CD4-positive, alpha-beta T cell treated with Interleukin-21 for 1 hour (primary cell): Measurements from ENCODE around the gene USP30.
A peak's percentile ranks its signal among the peaks of the same experiment; 100 is the strongest.
"Not testable (repeated sequence)": the region's sequence is repeated elsewhere in the genome, so short reads cannot be mapped to it uniquely, and the experiment has no call there.

ENCODE experiments used
- DNase-seq: peaks from one replicate; pipeline ENCODE4 v3.0.0-alpha.2; 2020

USP30 gene, protein sequence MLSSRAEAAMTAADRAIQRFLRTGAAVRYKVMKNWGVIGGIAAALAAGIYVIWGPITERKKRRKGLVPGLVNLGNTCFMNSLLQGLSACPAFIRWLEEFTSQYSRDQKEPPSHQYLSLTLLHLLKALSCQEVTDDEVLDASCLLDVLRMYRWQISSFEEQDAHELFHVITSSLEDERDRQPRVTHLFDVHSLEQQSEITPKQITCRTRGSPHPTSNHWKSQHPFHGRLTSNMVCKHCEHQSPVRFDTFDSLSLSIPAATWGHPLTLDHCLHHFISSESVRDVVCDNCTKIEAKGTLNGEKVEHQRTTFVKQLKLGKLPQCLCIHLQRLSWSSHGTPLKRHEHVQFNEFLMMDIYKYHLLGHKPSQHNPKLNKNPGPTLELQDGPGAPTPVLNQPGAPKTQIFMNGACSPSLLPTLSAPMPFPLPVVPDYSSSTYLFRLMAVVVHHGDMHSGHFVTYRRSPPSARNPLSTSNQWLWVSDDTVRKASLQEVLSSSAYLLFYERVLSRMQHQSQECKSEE

DNA sequence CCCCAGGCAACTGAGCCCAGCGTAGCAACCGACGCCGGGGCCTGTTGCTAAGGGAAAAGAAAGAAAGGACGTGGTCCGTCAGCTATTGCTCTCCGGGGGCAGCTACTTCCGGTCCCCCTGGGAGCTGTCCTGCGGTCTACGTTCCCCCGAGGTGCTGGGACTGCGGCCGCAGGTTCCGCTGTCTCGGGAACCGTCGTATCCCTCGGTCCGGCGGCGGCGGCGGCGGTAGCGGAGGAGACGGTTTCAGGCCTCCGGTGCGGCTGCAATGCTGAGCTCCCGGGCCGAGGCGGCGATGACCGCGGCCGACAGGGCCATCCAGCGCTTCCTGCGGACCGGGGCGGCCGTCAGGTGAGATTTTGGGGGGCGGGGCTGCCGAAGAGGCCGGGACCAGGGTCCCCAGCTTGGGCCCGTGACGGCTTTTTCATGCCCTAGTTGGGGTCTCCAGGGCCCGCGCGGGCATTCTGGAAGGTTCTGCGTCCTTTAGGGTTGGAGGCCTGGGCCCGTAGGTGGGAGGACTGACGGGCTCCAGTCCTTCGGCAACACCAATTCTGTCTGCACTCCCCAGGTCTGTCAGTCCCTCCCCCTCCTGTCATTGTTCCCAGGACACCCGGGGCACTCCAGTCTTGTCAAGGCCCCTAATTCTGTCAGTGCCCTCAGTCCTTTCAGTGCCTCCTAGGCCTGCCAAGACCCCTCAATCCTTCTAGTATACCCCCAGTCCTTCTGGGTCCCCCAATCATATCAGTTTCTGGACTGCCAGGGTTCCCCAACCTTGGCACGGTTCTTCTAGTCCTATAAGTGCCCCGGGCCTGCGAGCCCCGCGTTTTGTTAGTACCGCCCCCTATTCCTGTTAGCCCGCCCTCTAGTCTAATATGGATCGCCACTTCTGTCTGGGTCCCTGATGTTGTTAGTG, at the start of gene USP30:
USP30 (plus strand) TSS at position 163 of the 910 bp plus-strand sequence; CDS start at position 266, 103 bp downstream.
- peak; percentile 88 for DNase-seq

DNA sequence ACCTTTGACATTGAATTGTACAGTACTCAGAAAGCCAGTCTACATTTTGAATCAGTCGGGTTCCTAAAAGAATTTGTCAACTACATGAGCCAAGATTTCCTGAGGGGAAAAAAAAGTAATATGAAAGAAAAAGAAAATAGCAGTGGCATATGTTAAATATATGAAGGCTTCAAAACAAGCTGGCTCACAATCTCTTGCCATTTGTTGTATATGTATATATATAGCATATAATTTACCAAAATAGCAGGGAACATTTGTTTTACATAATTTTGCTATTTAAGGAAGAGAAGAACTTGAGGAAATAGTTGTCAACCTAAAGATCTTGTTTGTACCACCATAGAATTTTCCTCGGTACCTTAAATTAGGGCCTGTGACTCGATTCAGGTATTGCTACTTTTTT, 48.4 kb upstream of the USP30 start:
- no peak for DNase-seq

DNA sequence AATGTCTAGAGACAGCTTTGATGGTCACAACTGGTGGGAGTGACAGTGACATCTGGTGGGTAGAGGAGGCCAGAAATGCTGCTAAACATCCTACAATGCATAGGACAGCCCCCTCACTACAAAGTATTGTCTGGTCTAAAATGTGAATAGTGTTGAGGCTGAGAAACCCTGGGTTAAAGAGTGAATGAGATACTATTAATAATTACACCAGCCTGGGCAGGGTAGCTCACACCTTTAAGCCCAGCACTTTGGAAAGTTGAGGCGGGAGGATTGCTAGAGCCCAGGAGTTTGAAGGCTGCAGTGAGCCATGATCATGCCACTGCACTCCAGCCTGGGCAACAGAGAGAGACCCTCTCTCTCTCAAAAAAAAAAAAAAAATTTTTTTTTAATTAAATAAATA, 42.6 kb upstream of the USP30 start:
- DNase-seq, result no peak

DNA sequence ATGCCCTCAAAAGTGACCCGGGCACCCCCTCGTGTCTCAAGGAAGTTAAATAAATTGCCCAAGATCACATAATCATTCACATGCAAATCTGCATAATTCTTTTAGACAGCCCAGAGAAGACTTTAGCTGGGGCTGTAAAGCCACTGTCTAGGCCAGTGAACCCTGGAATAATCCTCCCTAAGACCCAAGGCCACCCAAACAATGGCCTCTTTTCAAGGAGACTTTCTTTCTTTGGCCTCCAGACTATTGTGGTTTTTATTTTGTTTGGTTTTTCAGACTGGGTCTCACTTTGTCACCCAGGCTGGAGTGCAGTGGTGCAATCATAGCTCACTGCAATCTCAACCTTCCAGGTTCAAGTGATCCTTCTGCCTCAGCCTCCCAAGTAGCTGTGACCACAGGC, 42.1 kb upstream of the USP30 start:
- no peak for DNase-seq

DNA sequence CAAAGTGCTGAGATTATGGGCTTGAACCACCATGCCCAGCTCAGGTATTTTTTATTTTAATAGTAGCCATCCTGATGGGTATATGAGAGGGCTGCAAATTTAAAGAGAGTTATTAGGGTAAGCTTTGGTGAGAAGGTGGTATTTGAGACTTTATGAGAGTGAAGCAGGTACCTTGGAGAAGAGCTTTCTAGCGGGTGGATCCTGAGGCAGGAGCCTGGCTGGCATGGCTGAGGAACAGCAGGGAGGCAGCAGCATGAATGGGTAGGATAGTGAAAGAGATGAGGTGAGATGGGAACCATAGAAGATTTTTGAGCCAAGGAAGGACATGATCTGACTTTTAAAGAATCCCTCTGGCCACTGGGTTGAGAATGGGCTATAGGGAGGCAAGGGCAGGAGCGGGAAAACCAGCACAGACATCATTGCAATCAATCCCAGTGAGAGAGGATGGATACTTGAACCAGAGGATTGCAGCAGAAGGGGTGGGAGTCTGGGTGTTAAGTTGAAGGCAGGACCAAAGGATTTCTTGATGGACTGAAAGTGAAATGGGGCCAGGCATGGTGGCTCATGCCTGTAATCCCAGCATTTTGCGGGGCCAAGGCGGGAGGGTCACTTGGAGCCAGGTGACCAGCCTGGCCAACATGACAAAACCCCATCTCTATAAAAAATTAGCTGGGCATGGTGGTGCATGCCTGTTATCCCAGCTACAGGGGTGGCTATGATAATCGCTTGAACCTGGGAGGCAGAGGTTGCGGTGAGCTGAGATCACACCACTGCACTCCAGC, 37.2 kb upstream of the USP30 start:
- DNase-seq, result no peak

DNA sequence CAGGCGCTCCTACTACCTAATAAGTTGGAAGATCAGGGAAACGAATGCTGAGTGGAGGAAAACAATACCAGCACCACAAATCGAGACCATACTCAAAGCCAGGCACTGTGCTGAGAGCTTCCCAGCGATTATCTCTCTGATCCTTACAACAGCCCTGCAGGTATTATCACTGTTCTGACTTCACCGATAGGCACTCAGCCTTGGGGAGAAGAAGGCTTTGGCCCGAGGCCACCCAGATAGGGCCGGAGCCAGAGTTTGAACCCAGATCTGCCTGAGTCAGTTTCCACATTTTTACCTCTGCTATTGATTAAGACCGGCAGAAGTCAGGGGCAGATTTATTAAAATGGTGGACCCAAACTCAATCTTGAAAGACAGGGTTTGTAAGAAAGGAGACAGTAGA, 36.4 kb upstream of the USP30 start:
- no peak for DNase-seq

DNA sequence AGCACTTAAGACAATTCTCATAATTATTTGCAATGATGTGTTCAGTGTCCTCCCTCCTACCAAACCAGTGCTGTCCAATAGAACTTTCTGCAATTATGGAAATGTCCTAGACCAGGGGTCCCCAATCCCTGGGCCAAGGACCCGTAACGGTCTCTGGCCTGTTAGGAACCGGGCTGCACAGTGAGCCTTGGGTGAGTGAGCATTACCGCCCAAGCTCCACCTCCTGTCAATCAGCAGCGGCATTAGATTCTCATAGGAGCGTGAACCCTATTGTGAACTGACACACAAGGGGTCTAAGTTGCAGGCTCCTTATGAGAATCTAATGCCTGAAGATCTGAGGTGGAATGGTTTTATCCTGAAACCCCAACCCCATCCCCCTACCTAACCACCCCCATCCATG, 35.4 kb upstream of the USP30 start:
- DNase-seq, result no peak

DNA sequence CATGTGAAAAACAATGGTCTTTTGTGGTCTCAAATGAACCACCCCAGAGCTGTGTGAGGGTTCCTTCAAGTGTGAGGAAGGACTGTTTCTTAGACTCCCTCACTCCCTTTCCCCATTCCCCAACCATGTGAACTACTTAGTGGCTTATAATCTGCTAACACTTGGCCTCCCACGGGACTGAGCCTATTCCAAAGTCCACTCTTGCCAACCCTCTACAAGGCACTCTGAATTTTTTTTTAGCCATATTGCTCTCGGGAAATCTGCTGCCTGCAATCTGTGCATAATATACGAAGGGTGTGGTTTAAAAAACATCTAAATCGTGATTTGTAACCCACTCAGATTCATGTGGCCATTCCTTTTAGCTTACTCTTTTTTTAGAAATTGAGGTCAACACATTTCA, 34.1 kb upstream of the USP30 start:
- DNase-seq, result no peak

DNA sequence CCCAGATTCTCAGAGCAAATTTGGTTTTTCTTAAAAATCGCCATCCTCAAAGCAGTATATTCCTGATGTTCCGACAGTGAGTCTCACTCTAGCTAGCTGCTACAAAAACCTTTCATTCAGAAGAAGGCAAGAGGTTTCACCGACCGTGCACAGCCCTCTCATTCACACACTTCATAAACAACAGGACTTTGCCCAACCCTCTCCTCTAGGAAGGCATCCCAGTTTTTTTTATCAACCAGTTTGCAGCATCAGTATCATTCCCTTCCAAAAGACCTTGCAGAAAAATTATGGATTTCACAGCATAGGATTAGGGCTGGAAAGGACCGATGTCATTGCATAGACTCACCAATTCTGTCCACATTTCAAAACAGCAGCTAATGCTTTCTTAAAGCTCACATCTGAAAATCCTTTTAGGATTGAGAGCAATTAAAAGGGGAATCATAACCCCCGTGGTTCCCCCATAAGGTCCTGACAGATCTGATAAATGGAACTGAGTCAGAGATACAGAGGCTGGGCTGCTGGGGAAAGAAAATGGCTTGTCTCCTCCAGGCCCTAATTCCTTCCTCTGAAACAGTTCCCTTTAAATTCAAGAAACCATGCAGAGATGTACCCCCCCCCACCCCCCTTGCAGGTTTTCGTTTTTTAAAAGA, 32.1 kb upstream of the USP30 start:
- no peak for DNase-seq

DNA sequence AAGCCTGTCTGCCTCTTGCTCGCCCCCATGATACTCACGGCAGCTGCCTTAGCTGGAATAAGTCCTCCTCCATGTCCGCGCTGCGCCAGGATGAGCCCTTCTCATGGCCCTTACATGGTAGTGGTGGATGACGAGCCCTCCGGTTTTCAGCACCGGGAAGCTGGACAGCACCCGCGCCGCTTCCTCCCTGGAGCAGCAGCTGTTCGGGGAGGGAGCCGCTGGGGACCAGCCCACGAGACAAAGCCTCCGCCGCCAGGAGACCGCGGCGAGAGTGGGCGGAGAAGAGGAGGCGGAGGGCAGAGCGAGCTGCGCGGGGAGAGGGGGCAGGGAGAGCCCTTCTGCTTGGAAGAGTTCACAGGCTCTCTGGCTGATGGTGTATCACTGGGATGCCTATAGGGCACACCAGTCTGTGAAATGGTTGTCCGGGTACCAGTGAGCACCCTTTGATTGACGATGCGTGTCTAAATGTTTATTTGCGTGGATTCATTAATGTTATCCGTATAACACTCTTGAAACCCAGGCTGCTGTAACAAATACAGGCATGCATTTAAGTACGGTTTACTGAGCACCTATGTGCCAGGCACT, 31.5 kb upstream of the USP30 start, which contains the start of gene SVOP:
SVOP (minus strand) TSS at position 273 of the 585 bp plus-strand sequence; CDS start at position 73, 200 bp downstream.
- DNase-seq, result peak; percentile 5

DNA sequence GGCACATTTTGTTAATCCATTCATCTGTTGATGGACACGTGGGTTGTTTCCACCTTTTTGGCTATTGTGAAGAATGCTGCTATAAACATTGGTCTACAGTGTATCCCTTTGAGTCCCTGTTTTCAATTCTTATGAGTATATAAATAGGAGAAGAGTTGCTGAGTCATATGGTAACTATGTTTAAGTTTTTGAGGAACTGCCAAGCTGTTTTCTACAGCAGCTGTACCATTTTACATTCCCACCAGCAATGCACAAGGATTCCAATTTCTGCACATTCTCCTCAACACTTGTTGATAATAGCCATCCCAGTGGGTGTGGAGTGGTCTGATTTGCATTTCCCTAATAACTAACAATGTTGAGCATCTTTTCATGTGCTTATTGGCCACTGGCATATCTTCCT, 24.6 kb upstream of the USP30 start:
- no peak for DNase-seq

DNA sequence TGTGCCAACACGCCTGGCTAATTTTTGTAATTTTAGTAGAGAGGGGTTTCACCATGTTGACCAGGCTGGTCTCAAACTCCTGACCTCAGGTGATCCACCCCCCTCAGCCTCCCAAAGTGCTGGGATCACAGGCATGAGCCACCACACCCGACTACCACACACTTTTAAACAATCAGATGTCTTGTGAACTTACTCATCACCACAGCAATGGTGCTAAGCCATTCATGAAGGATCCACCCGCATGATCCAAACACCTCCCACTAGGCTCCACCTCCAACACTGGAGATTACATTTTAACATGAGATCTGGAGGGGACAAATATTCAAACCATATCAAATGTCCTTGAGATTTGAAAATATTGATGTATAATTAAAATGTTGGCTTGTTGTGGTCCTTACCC, 23.8 kb upstream of the USP30 start:
- not testable (repeated sequence) for DNase-seq

DNA sequence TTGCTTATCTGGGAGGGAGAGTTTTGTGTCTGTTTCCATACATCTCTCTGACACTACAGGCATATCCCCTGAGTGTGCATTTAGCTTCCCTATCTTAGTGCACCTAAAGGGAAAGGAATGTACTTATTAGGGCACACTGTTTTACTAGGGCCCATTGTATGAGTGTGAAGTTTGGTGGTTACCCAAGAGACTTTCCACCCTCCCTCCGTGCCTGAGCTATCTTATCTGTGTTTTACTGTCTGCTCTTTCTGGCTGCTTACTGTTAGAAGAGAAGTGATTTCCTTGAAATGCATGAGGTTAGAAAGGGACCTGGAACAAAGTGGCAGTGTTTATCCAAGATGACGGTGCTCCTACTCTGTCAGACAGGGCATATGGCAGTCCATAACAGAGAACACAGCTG, 23.0 kb upstream of the USP30 start:
- DNase-seq, result no peak

DNA sequence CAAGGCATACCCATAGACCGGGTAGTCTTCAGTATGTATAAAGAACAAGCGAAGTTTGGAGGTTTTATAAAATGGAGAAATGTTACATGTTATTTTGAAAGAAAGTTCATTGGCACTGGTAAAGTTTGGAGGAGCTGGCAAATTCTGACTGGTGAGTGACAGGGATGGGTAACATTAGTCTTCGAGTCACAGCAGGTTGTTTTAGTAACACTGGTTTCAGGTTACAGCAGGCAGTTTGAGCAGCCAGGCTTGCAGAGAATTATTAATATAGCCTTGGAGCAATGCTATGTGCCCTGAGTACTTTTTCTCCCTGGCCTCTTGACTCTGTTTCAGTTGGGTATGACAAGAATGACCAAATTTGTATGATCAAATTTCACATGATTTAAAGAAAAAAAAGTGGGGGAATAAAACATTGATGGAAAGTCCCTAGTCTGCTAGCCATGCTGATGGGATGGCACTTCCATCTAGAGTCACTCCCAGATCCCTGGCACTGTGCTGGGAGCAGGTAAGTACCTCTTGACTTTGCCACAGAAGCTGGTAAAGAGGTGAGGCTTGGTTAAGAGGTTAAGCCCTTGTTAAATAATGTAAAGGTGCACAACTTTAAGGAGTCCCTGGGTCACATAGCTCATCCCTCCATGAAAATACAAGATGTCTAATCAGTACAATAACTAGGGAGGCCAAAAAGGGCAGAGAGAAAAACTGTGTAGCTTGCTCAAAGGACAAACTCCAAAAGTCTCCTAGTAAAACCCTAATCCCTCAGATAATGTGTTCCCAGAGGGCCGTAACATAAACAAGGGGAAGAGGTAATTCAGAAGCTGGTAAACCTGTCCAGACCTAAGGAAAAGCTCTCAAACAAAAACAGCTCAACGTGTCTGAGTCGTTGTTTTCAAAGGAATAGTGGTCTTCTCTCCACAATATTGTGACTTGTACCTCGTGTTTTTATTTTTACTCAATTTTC, 18.9 kb upstream of the USP30 start:
- no peak for DNase-seq

DNA sequence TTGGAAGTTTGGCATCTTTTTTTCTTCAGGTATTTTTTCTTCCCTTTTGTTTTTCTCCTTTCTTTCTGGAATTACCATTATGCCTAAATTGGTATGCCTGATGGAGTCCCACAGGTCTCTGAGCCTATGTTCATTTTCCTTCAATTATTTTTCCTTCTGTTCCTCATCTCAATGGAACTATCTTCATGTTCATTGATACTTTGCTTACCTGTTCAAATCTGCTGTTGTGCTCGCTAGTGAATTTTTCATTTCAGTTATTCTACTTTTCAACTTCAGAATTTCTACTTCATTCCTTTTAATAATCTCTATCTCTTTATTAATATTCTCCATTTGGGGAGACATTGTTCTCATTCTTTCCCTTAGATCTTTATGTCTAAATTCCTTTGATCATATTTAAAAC, 15.4 kb upstream of the USP30 start:
- no peak for DNase-seq

DNA sequence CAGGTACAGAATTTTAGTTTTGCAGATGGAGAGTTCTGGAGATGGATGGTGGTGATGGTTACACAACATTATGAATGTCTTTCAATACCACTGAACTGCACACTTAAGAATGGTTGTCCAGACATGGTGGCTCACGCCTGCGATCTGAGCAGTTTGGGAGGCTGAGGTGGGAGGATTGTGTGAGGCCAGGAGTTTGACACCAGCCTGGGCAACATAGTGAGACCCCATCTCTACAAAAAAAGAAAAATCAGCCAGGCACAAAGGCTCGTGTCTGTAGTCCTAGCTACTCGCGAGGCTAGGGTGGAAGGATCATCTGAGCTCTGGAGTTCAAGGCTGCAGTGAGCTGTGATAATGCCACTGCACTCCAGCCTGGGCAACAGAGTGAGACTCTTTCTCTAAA, 8.1 kb upstream of the USP30 start:
- no peak for DNase-seq

DNA sequence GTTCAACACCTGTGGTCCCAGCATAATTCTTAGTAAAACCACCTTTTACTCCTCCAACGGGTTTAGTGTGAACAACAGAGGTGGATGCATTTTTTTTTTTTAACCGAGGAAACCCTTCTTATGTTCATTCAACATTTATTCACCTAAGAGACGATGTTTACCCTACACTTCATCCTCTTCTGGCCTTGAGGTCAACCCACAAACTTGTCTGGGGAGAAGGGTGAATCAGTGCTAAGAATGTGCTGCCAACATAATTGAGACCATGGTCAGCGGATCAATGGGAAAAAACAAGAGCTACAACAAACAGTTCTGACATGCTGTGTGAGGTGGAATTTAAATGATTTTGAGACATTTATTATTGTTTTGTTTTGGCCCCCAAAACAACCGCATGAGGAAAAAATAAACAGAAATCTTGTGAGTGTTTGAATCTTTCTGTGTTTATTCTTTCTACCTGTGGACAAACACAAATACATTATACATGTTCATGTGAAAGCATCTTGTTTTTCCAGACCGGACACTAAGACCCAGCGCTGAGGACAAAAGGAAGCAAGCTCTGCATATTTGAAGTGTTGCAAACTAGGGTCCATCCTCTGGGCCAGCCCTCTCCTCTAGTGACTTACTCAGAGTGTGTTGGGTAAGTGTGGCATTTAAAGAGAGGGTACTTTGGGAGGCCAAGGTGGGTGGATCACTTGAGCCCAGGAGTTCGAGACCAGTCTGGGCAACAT, 5.1 kb upstream of the USP30 start:
- no peak for DNase-seq

DNA sequence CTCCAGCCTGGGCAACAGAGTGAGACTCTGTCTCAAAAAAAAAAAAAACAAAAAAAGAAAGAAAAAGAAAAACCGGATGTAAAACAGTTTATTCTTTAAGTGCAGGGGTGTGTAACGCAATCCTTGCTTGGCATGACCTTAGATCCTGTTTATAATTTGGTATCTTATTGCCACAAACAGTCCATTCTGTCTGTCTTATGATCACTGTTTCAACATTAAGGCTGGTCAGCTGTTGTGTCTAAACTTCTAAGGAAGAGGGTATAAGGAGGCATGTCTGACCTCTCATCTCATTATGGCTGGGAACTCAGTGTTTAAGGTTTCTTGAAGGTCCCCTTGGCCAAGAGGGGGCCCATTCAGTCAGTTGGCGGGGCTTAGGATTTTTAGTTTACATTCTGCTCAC, 3.7 kb upstream of the USP30 start:
- not testable (repeated sequence) for DNase-seq

DNA sequence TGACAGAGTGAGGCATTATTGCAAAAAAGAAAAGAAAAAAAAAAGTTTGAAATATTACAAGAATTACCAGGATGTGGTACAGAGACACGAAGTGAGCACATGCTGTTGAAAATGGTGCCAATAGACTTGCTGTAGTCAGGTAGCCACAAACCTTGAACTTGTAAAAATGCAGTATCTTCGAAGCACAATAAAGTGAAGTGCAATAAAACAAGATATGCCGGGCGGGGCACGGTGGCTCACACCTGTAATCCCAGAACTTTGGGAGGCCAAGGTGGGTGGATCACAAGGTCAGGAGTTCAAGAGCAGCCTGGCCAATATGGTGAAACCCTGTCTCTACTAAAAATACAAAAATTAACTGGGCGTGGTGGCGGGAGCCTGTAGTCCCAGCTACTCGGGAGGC, 2.6 kb upstream of the USP30 start:
- not testable (repeated sequence) for DNase-seq

DNA sequence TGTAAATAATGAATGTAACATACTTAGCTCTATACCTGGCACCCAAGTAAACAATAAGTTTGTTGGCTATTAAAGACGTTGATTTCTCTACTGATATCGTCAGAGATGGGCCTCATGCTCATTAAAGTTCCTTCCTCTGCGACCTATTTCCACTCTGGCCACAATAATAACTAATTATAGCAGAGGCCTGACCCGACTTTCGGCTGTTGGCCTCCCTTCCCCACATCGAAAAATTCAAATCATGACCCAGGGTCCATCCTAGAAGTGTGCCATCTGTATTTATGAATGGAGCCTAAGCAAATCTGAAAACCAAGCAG, 321 bp upstream of the USP30 start:
- no peak for DNase-seq
